Hematopoietic multipotent progenitor cell treated with erythropoietin and hydrocortisone succinate and interleukin-3 and kit ligand, for 17 days (in vitro differentiated cells): Measurements from ENCODE around the gene TDRD9.
A peak's percentile ranks its signal among the peaks of the same experiment; 100 is the strongest.
"Not testable (repeated sequence)": the region's sequence is repeated elsewhere in the genome, so short reads cannot be mapped to it uniquely, and the experiment has no call there.

Experiments
- DNase-seq: peaks from one replicate; pipeline ENCODE4 v3.0.0-alpha.2; 2015; ENCODE audit warnings: low spot score

The TDRD9 gene

GRCh38 chr14:103920981-103921854 lies 7.0 kb upstream of the TDRD9 start:
- peak; percentile 97 for DNase-seq

- DNase-seq, result not testable (repeated sequence)
These were observed 6.4 kb upstream of the TDRD9 start for GRCh38 chr14:103921855-103922200.

- DNase-seq, result no peak
These were observed 4.4 kb upstream of the TDRD9 start for GRCh38 chr14:103923863-103924262.

GRCh38 chr14:103925316-103925715 lies 2.9 kb upstream of the TDRD9 start:
- no peak for DNase-seq

- DNase-seq, result no peak
These were observed 690 bp upstream of the TDRD9 start for GRCh38 chr14:103927566-103927965.

GRCh38 chr14:103930051-103930604 lies 1.9 kb downstream of the TDRD9 start:
- DNase-seq, result no peak

- DNase-seq, result no peak
These were observed 3.2 kb downstream of the TDRD9 start for GRCh38 chr14:103931422-103931821.

- DNase-seq, result no peak
These were observed 4.7 kb downstream of the TDRD9 start for GRCh38 chr14:103932791-103933490.

GRCh38 chr14:103935102-103935501 lies 6.8 kb downstream of the TDRD9 start:
- DNase-seq, result no peak

- DNase-seq, result no peak
These were observed 13.2 kb downstream of the TDRD9 start for GRCh38 chr14:103941462-103941861.

GRCh38 chr14:103941973-103942736 lies 13.9 kb downstream of the TDRD9 start, which contains the start of gene RD3L:
Gene RD3L, minus strand, starts transcription at chr14:103942529. Its CDS starts 834 bp downstream, at chr14:103941695.
- peak; percentile 28 for DNase-seq

- peak; percentile 85 for DNase-seq
These were observed 15.4 kb downstream of the TDRD9 start for GRCh38 chr14:103943673-103944072.

GRCh38 chr14:103946975-103947374 lies 18.7 kb downstream of the TDRD9 start:
- DNase-seq, result no peak

- no peak for DNase-seq
These were observed 20.2 kb downstream of the TDRD9 start for GRCh38 chr14:103948442-103948841.

- no peak for DNase-seq
These were observed 21.0 kb downstream of the TDRD9 start for GRCh38 chr14:103949131-103949790.

GRCh38 chr14:103960457-103961055 lies 32.3 kb downstream of the TDRD9 start:
- DNase-seq, result no peak

GRCh38 chr14:103961928-103962578 lies 33.8 kb downstream of the TDRD9 start:
- DNase-seq, result no peak

GRCh38 chr14:103966631-103967030 lies 38.4 kb downstream of the TDRD9 start:
- no peak for DNase-seq

- no peak for DNase-seq
These were observed 41.7 kb downstream of the TDRD9 start for GRCh38 chr14:103969961-103970360.

GRCh38 chr14:103973354-103973753 lies 45.1 kb downstream of the TDRD9 start:
- DNase-seq, result no peak

- no peak for DNase-seq
These were observed 46.3 kb downstream of the TDRD9 start for GRCh38 chr14:103974575-103974974.
